ENCODE results near the gene BICC1.
"Not testable (repeated sequence)": the region's sequence is repeated elsewhere in the genome, so short reads cannot be mapped to it uniquely, and the experiment has no call there.

BICC1 gene

DNA sequence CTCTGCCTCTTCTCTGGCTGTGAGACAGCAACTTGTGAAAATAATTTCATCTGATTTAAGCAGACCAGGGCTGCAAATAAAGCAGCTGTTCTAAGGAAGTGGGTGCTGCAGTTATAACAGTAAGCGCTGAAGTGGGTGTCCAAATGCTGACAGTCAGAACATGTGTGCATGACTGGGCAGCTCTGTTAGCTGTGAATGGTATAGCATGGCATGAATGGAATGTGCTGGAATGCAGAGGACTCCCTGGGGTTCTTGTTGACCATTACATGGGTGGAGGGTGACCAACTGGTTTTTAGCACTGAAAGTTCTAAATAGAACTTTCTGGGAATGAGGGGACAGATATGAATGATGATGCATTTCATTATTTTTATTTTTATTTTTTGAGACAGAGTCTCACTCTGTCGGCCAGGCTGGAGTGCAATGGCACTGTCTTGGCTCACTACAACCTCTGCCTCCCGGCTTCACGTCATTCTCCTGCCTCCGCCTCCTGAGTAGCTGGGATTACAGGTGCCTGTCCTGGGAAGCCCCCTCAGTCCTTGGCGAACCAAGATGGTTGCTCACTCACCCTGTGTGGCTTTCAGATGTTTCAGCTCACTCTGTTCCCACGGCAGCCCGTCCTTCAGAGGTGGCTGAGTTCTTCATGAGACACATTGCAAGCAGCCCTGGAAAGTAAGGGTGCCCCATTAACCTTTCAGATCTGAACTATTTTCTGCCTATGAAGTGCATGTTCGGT lies 344.0 kb downstream of the BICC1 start:
- Histone ChIP-seq H3K4me3 (ENCODE audit: low read length) (peak overlapping the region; percentile 13), H3K4me1 (ENCODE audit: control insufficient read depth, insufficient read depth, low read length) (peaks cover 22% of the 10 kb centered on the region), H3K36me3 (ENCODE audit: control insufficient read depth, insufficient read depth, low read length, severe bottlenecking) (no peaks in the 10 kb centered on the region), H3K9ac (ENCODE audit: low read length) (peak overlapping the region; percentile 78), H3K9me3 (ENCODE audit: control insufficient read depth, low read length) (peaks cover 5% of the 10 kb centered on the region), H3K27me3 (replicated peaks; ENCODE audit: control insufficient read depth, insufficient read depth, low read length) (no peaks in the 10 kb centered on the region)
- peak; percentile 87 for DNase-seq (ENCODE audit: low read depth)

DNA sequence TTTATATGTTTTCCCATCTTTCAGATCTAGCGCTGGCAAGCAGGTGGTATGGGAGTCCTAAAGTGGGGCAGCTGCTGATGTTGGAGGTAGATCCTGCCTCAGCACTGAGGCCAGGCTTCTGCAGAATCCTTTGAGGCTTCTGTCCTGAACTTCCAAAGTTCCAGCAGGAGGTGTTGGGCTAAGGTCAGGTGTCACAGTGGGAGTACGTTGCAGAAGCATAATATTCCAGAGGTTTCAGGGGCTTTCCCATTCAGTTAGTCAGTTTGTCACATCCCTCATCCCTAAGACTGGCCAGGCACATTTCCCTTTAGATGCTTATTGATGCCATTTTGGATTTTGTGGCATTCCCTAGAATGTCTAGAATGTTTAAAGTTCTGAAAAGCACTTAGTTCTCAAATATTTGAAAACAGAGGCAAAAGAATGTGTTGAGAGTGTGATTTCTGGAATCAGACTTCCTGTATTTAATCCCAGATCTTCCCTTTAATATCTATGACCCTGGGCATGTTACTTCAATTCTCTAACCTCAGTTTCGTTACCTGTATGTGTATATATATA lies 344.7 kb downstream of the BICC1 start:
- Histone ChIP-seq H3K27me3 (replicated peaks; ENCODE audit: control insufficient read depth, insufficient read depth, low read length) (no peaks in the 10 kb centered on the region), H3K36me3 (ENCODE audit: control insufficient read depth, insufficient read depth, low read length, severe bottlenecking) (no peaks in the 10 kb centered on the region), H3K4me1 (ENCODE audit: control insufficient read depth, insufficient read depth, low read length) (peaks cover 22% of the 10 kb centered on the region), H3K9ac (ENCODE audit: low read length) (peak overlapping the region; percentile 78), H3K9me3 (ENCODE audit: control insufficient read depth, low read length) (peaks cover 5% of the 10 kb centered on the region), H3K4me3 (ENCODE audit: low read length) (peak overlapping the region; percentile 13)
- DNase-seq (ENCODE audit: low read depth) = no peak

- DNase-seq (ENCODE audit: low read depth); H3K9me3 ChIP-seq (ENCODE audit: control insufficient read depth, low read length); H3K4me3 ChIP-seq (ENCODE audit: low read length); H3K36me3 ChIP-seq (ENCODE audit: control insufficient read depth, insufficient read depth, low read length, severe bottlenecking); H3K27me3 ChIP-seq (replicated peaks; ENCODE audit: control insufficient read depth, insufficient read depth, low read length); H3K9ac ChIP-seq (ENCODE audit: low read length): not testable (repeated sequence)
- peaks cover 22% of the 10 kb centered on the region for H3K4me1 ChIP-seq (ENCODE audit: control insufficient read depth, insufficient read depth, low read length)
These were observed 345.5 kb downstream of the BICC1 start for GRCh38 chr10:58858123-58858522.

GRCh38 chr10:58859526-58859925 lies 346.9 kb downstream of the BICC1 start:
- H3K9ac ChIP-seq (ENCODE audit: low read length) = no peak overlapping the region
- H3K9me3 ChIP-seq (ENCODE audit: control insufficient read depth, low read length) = peaks cover 5% of the 10 kb centered on the region
- H3K36me3 ChIP-seq (ENCODE audit: control insufficient read depth, insufficient read depth, low read length, severe bottlenecking) = no peaks in the 10 kb centered on the region
- no peak overlapping the region for H3K4me3 ChIP-seq (ENCODE audit: low read length)
- H3K27me3 ChIP-seq (replicated peaks; ENCODE audit: control insufficient read depth, insufficient read depth, low read length) = no peaks in the 10 kb centered on the region
- H3K4me1 ChIP-seq (ENCODE audit: control insufficient read depth, insufficient read depth, low read length) = peaks cover 18% of the 10 kb centered on the region
- DNase-seq (ENCODE audit: low read depth) = no peak

- H3K36me3 ChIP-seq (ENCODE audit: control insufficient read depth, insufficient read depth, low read length, severe bottlenecking) = no peaks in the 10 kb centered on the region
- H3K4me3 ChIP-seq (ENCODE audit: low read length) = no peak overlapping the region
- H3K27me3 ChIP-seq (replicated peaks; ENCODE audit: control insufficient read depth, insufficient read depth, low read length) = no peaks in the 10 kb centered on the region
- no peaks in the 10 kb centered on the region for H3K9me3 ChIP-seq (ENCODE audit: control insufficient read depth, low read length)
- DNase-seq (ENCODE audit: low read depth) = no peak
- no peak overlapping the region for H3K9ac ChIP-seq (ENCODE audit: low read length)
- peaks cover 13% of the 10 kb centered on the region for H3K4me1 ChIP-seq (ENCODE audit: control insufficient read depth, insufficient read depth, low read length)
These were observed 355.0 kb downstream of the BICC1 start for GRCh38 chr10:58867683-58868082.

DNA sequence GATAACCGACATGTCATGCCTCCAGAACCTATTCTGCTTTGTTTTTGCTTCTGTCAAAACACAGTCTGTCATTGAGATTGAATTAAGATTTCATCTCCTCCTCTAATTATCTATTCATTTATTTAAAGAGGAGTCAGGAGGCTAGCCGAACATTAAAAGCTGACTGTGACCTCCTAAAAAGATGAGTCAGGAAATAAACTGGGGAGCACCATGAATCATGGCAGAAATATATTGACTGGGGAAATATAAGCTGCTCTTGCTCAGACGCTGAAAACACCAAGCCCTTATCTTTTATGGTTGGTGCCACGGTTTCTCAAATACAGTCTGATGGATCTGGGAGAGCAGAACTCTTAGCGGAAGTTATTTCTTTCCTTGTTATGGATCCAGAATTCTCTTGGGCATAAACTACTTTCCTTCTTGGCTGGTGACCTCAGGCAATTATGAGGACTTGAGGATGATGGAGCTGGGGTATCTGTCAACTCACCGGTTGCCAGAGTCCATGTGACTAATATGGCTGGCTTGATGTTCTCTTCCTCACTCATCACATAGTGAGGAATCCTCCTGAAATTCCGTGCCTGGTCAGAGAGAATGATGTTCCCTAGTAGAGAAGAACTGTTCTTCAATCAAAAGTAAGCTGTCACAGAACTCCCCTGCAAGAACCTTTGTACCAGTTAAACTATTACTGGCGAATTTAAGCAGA lies 356.2 kb downstream of the BICC1 start:
- H3K36me3 ChIP-seq (ENCODE audit: control insufficient read depth, insufficient read depth, low read length, severe bottlenecking) = no peaks in the 10 kb centered on the region
- no peak for DNase-seq (ENCODE audit: low read depth)
- no peaks in the 10 kb centered on the region for H3K27me3 ChIP-seq (replicated peaks; ENCODE audit: control insufficient read depth, insufficient read depth, low read length)
- H3K4me3 ChIP-seq (ENCODE audit: low read length) = no peak overlapping the region
- H3K9me3 ChIP-seq (ENCODE audit: control insufficient read depth, low read length) = no peaks in the 10 kb centered on the region
- H3K4me1 ChIP-seq (ENCODE audit: control insufficient read depth, insufficient read depth, low read length) = peaks cover 13% of the 10 kb centered on the region
- H3K9ac ChIP-seq (ENCODE audit: low read length) = no peak overlapping the region

- Histone ChIP-seq H3K9ac (ENCODE audit: low read length) (no peak overlapping the region), H3K4me3 (ENCODE audit: low read length) (no peak overlapping the region), H3K4me1 (ENCODE audit: control insufficient read depth, insufficient read depth, low read length) (peaks cover 13% of the 10 kb centered on the region), H3K9me3 (ENCODE audit: control insufficient read depth, low read length) (no peaks in the 10 kb centered on the region), H3K36me3 (ENCODE audit: control insufficient read depth, insufficient read depth, low read length, severe bottlenecking) (no peaks in the 10 kb centered on the region), H3K27me3 (replicated peaks; ENCODE audit: control insufficient read depth, insufficient read depth, low read length) (no peaks in the 10 kb centered on the region)
- DNase-seq (ENCODE audit: low read depth) = no peak
These were observed 357.4 kb downstream of the BICC1 start for GRCh38 chr10:58870070-58870469.

DNA sequence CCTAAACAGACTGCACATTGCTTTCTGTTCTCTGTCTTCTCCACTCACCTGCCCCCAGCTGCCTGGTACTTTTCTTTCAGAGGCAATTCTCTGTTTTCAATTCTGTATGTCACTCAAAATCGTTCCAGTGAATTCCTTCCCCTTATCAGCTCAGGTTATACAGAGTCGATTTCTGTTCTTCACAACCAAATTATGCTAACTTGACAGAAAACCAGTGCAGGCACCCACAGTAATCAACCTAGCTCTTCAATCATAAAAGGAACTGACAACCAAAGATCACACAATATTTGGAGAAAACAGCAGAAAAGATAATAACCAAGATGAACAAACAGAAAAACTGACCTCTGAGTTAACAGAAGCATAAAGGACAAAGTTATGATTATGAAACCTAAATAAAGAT lies 360.5 kb downstream of the BICC1 start:
- Histone ChIP-seq H3K9ac (ENCODE audit: low read length) (no peak overlapping the region), H3K4me1 (ENCODE audit: control insufficient read depth, insufficient read depth, low read length) (peaks cover 13% of the 10 kb centered on the region), H3K36me3 (ENCODE audit: control insufficient read depth, insufficient read depth, low read length, severe bottlenecking) (no peaks in the 10 kb centered on the region), H3K9me3 (ENCODE audit: control insufficient read depth, low read length) (no peaks in the 10 kb centered on the region), H3K4me3 (ENCODE audit: low read length) (no peak overlapping the region), H3K27me3 (replicated peaks; ENCODE audit: control insufficient read depth, insufficient read depth, low read length) (no peaks in the 10 kb centered on the region)
- DNase-seq (ENCODE audit: low read depth) = no peak
